Vagina (tissue), 2 donors: ENCODE data around the gene CCBE1.

ENCODE experiments used
- CTCF ChIP-seq, 3 experiments: fragments of 450-650 bp in 2 of 3; fragments of 200-600 bp in 1 of 3; sonication (generic) in 1 of 3; IDR thresholded peaks; one replicate each; pipeline ENCODE4 v1.5.1; 2017 to 2019; ENCODE audit warnings: antibody characterized with exemption in 3 of 3, mild to moderate bottlenecking in 2 of 3, moderate library complexity in 2 of 3
- POLR2A ChIP-seq, 2 donors: fragments of 450-650 bp; IDR thresholded peaks; one replicate each; pipeline ENCODE4 v1.6.1; 2017; ENCODE audit warnings: antibody characterized with exemption in 2 of 2, mild to moderate bottlenecking in 2 of 2, moderate library complexity in 2 of 2

- no peak for TF ChIP-seq POLR2A (IDR thresholded peaks at IDR 0.05)
- TF ChIP-seq CTCF (IDR thresholded peaks at IDR 0.05), result no peak
These were observed 68.2 kb downstream of the CCBE1 start for GRCh38 chr18:59628995-59629394.
